H1 (cell line): ENCODE measurements around the gene REPS1. TPM values are rescaled to one million over a fixed set of nuclear protein-coding genes. Genes with fewer than 3 reads are reported as not detected.

ENCODE experiments used
- ASH2L ChIP-seq: fragments of 200-600, 300-600 bp; sonication (generic); IDR thresholded peaks from one replicate; pipeline ENCODE4 v1.7.1; 2017; ENCODE audit warnings: low read length
- polyA plus RNA-seq, 7 experiments: library from polyadenylated mRNA; depleted of rRNA in 3 of 7; stranded (reverse) in 5 of 7; unstranded in 2 of 7; fragments of >200 nt in 5 of 7; fragments of 200-250 nt in 2 of 7; gene quantifications; 1 replicate in 5 of 7; 2 replicates in 1 of 7; 4 replicates in 1 of 7; pipeline versions ENCODE4 v1.2.1 to v1.2.3, GENCODE V29; 2011 to 2013; ENCODE audit warnings: missing spikeins in 2 of 7, mixed read lengths in 2 of 7
- total RNA-seq: library from RNA; stranded (reverse); fragmentation: NEBNext Ultra II Directional; extraction: Animal tissue kit (Norgen Biotek cat#: 25700); gene quantifications from 2 replicates; pipeline ENCODE4 v1.2.1, GENCODE V29; 2021
- TF ChIP-seq, protein P1 (sequence below): IDR thresholded peaks from 2 replicates; pipeline ENCODE4 v1.6.1; 2012; ENCODE audit warnings: inconsistent platforms

The REPS1 gene
- total and polyA plus RNA-seq, 2 of the 8 experiments (the other 6 are each of a cell fraction or from before 2014, with no cell fraction given), result 52.1 to 68.9 TPM

DNA sequence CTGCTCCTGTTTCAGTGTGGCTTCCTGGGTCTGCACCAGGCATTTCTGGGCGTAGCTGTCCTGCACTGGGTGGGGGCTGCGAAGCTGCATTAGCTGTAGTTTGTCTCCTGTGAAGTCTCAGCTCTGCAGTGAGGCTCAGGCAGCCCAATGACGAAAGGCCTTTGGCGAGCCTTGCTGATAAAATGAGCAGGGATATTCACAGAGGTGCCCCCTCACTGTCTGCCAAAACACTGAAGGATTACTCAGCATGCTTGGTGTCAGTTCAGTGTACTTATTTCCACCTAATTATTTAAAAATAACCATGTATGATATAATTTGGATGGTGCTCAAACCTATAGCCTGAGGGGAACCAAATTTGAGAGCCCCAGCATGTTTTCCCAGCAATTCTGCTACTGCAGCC lies 118.7 kb downstream of the REPS1 start (continued):
- TF ChIP-seq, protein P1, sequence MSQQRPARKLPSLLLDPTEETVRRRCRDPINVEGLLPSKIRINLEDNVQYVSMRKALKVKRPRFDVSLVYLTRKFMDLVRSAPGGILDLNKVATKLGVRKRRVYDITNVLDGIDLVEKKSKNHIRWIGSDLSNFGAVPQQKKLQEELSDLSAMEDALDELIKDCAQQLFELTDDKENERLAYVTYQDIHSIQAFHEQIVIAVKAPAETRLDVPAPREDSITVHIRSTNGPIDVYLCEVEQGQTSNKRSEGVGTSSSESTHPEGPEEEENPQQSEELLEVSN, result no peak
- no peak for TF ChIP-seq ASH2L
